ENCODE measurements around the gene CPVL. TPM values are rescaled to one million over a fixed set of nuclear protein-coding genes. Genes with fewer than 3 reads are reported as not detected.
A peak's percentile ranks its signal among the peaks of the same experiment; 100 is the strongest.

CPVL gene
- polyA plus RNA-seq, 3 donors = 410 to 1,111 (median 1,108) TPM

DNA sequence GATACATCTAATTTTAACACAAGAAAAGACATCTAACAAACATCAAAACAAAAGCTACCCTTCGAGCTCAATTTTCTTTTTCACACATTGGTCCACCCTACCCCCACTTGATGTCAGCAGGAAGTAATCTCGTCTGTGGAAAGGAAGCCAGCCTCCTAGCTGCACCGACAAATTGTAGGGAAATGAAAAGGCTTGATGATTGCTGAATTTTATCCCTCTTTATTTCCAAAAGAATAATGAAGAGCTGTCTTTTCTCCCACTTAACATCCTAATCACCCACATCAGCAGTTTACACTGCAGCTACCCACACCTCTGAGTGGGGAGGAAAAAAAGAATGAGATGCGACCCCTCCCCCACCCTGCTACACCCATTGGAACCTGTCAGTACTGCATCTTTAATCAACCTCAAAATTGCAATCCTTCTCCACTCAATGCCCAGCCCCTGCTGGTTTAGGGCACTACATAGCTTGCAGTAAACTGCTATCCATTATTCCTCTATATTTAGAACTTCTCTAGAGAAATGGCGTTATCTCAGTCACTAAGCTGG, 10.6 kb upstream of the CPVL start:
- H2AFZ ChIP-seq (ENCODE audit: insufficient read depth, low read depth, low read length, poor library complexity, severe bottlenecking) = no peak overlapping the region
- H3K4me3 ChIP-seq (replicated peaks in 1 of 3; ENCODE audit: low read depth in 2 of 3, low read length in 3 of 3) = no peak overlapping the region
- H3K79me2 ChIP-seq (ENCODE audit: insufficient read depth, low read length) = no peaks in the 10 kb centered on the region
- no peaks in the 10 kb centered on the region for H3K9me3 ChIP-seq (replicated peaks in 1 of 2; ENCODE audit: control insufficient read depth in 1 of 2, insufficient read depth in 1 of 2, low read length in 2 of 2)
- peaks cover 0 to 9% (median 2%) of the 10 kb centered on the region in 7 donors for H3K9me3 Mint-ChIP-seq
- no peak overlapping the region for H3K9ac ChIP-seq (ENCODE audit: insufficient read depth, low read length, poor library complexity, severe bottlenecking)
- H3K27ac ChIP-seq (ENCODE audit: low read depth in 1 of 2, low read length in 2 of 2) = no peak overlapping the region
- peaks cover 7 to 29% of the 10 kb centered on the region in 2 donors for H3K36me3 ChIP-seq (replicated peaks in 1 of 2; ENCODE audit: control insufficient read depth in 1 of 2, insufficient read depth in 2 of 2, low read length in 2 of 2)
- H3K4me1 Mint-ChIP-seq = peaks cover 28% of the 10 kb centered on the region
- H3K36me3 Mint-ChIP-seq = peaks cover 34 to 51% of the 10 kb centered on the region in 2 donors
- H3K4me2 ChIP-seq (replicated peaks; ENCODE audit: extremely low read depth, low read length, poor library complexity, severe bottlenecking) = no peak overlapping the region
- H3K27ac Mint-ChIP-seq = peak overlapping the region in 4 of 7 donors; percentile 3 to 72 (median 26)
- DNase-seq = no peak
- TF ChIP-seq, protein P1, sequence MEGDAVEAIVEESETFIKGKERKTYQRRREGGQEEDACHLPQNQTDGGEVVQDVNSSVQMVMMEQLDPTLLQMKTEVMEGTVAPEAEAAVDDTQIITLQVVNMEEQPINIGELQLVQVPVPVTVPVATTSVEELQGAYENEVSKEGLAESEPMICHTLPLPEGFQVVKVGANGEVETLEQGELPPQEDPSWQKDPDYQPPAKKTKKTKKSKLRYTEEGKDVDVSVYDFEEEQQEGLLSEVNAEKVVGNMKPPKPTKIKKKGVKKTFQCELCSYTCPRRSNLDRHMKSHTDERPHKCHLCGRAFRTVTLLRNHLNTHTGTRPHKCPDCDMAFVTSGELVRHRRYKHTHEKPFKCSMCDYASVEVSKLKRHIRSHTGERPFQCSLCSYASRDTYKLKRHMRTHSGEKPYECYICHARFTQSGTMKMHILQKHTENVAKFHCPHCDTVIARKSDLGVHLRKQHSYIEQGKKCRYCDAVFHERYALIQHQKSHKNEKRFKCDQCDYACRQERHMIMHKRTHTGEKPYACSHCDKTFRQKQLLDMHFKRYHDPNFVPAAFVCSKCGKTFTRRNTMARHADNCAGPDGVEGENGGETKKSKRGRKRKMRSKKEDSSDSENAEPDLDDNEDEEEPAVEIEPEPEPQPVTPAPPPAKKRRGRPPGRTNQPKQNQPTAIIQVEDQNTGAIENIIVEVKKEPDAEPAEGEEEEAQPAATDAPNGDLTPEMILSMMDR (IDR thresholded peaks at IDR 0.05) = no peak
- H3K4me1 ChIP-seq (ENCODE audit: control insufficient read depth in 1 of 2, insufficient read depth in 2 of 2, low read length in 2 of 2) = peaks cover 13 to 17% of the 10 kb centered on the region in 2 donors
- no CpG with 5 or more reads among the region's 5 CpGs for WGBS (ENCODE audit: insufficient coverage)
- no peaks in the 10 kb centered on the region for H3K27me3 ChIP-seq (ENCODE audit: control insufficient read depth in 2 of 2, insufficient read depth in 2 of 2, low read length in 2 of 2)
- intact Hi-C loops (cut with micrococcal nuclease) = no loop called here
- H3K4me3 Mint-ChIP-seq = peak overlapping the region in 1 of 2 donors; percentile 59
- H3K27me3 Mint-ChIP-seq (ENCODE audit: low read depth in 3 of 3) = peaks cover 0 to 2% (median 0%) of the 10 kb centered on the region in 3 donors
- H4K20me1 ChIP-seq (ENCODE audit: insufficient read depth, low read length) = peaks cover 69% of the 10 kb centered on the region

DNA sequence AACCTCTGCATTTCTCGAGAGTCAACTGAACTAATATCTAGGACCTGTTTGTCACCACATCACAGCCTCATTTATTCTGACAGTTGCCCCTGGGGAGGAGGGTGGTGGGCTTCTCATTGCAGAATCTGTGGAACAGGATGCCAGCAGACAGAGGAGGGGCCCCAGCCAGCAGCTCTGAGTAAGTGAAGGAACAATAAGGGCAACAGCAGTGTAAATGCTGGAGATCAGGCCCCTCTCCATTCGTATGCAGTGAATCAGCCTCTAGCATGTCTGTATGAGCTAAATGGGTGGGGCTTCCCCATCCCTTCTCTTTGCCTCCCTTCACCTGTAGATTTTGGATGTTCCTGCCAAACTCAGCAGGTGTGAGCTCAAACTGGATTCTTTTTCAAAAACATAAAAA, 7.7 kb upstream of the CPVL start:
- Mint-ChIP-seq H3K4me3 (no peak overlapping the region), H3K27me3 (ENCODE audit: low read depth in 3 of 3) (peaks cover 0 to 2% (median 2%) of the 10 kb centered on the region in 3 donors), H3K9me3 (peaks cover 0 to 9% (median 2%) of the 10 kb centered on the region in 7 donors), H3K36me3 (peaks cover 47 to 54% of the 10 kb centered on the region in 2 donors), H3K27ac (no peak overlapping the region), H3K4me1 (peaks cover 41% of the 10 kb centered on the region)
- Histone ChIP-seq H3K79me2 (ENCODE audit: insufficient read depth, low read length) (peaks cover 13% of the 10 kb centered on the region), H3K36me3 (replicated peaks in 1 of 2; ENCODE audit: control insufficient read depth in 1 of 2, insufficient read depth in 2 of 2, low read length in 2 of 2) (peaks cover 17 to 48% of the 10 kb centered on the region in 2 donors), H3K4me1 (ENCODE audit: control insufficient read depth in 1 of 2, insufficient read depth in 2 of 2, low read length in 2 of 2) (peaks cover 24 to 36% of the 10 kb centered on the region in 2 donors), H3K9ac (ENCODE audit: insufficient read depth, low read length, poor library complexity, severe bottlenecking) (no peak overlapping the region), H3K4me2 (replicated peaks; ENCODE audit: extremely low read depth, low read length, poor library complexity, severe bottlenecking) (no peak overlapping the region), H3K27ac (ENCODE audit: low read depth in 1 of 2, low read length in 2 of 2) (no peak overlapping the region), H4K20me1 (ENCODE audit: insufficient read depth, low read length) (peaks cover 78% of the 10 kb centered on the region), H3K4me3 (replicated peaks in 1 of 3; ENCODE audit: low read depth in 2 of 3, low read length in 3 of 3) (no peak overlapping the region), H3K9me3 (replicated peaks in 1 of 2; ENCODE audit: control insufficient read depth in 1 of 2, insufficient read depth in 1 of 2, low read length in 2 of 2) (no peaks in the 10 kb centered on the region), H2AFZ (ENCODE audit: insufficient read depth, low read depth, low read length, poor library complexity, severe bottlenecking) (no peak overlapping the region), H3K27me3 (ENCODE audit: control insufficient read depth in 2 of 2, insufficient read depth in 2 of 2, low read length in 2 of 2) (no peaks in the 10 kb centered on the region)
- TF ChIP-seq, protein P1 (IDR thresholded peaks at IDR 0.05) = no peak
- DNase-seq = no peak
- WGBS (ENCODE audit: insufficient coverage) = no CpG with 5 or more reads among the region's 2 CpGs
- intact Hi-C loops (cut with micrococcal nuclease) = no loop called here

All from CD14-positive monocyte (primary cell).